Kidney (tissue), 14 donors: ENCODE measurements around the gene SLC51B. TPM values are rescaled to one million over a fixed set of nuclear protein-coding genes. Genes with fewer than 3 reads are reported as not detected.
"Not testable (repeated sequence)": the region's sequence is repeated elsewhere in the genome, so short reads cannot be mapped to it uniquely, and the experiment has no call there.

ENCODE experiments used
- DNase-seq, 5 donors: peaks; one replicate each; pipeline ENCODE4 v3.0.0-alpha.2; 2013 to 2020
- FAIRE-seq: peaks from 2 replicates; lab custom pipeline; 2012; peaks lifted over from hg19 to GRCh38; lab: Jason Lieb, UNC
- H3K27ac ChIP-seq, 2 donors: one replicate each; pipeline ENCODE4 v1.7.0; 2013; ENCODE audit warnings: low read depth in 2 of 2, low read length in 2 of 2, inconsistent platforms in 1 of 2
- H3K27me3 ChIP-seq: one replicate; pipeline ENCODE4 v1.7.1; 2013; ENCODE audit warnings: low read length, inconsistent platforms; ENCODE audit not compliant: control insufficient read depth, insufficient read depth
- H3K36me3 ChIP-seq, 3 donors: one replicate each; pipeline versions ENCODE4 v1.7.0 to v1.7.1; 2013; ENCODE audit warnings: low read length in 3 of 3, control low read depth in 1 of 3, inconsistent platforms in 1 of 3; ENCODE audit not compliant: insufficient read depth in 3 of 3, control insufficient read depth in 2 of 3
- H3K4me1 ChIP-seq, 3 donors: one replicate each; pipeline versions ENCODE4 v1.7.0 to v1.7.1; 2013; ENCODE audit warnings: low read length in 3 of 3, inconsistent platforms in 1 of 3, low read depth in 1 of 3; ENCODE audit not compliant: control insufficient read depth in 2 of 3, insufficient read depth in 2 of 3
- H3K4me3 ChIP-seq, 3 donors: one replicate each; pipeline versions ENCODE4 v1.7.0 to v1.8.1; 2013; ENCODE audit warnings: low read length in 3 of 3, control low read depth in 1 of 3, inconsistent platforms in 1 of 3
- H3K9ac ChIP-seq, 3 donors: one replicate each; pipeline versions ENCODE4 v1.7.0 to v1.7.1; 2013; ENCODE audit warnings: low read length in 3 of 3, control low read depth in 1 of 3, inconsistent platforms in 1 of 3
- H3K9me3 ChIP-seq, 3 donors: one replicate each; pipeline versions ENCODE4 v1.7.0 to v1.7.1; 2013; ENCODE audit warnings: low read length in 3 of 3, control low read depth in 1 of 3, inconsistent platforms in 1 of 3; ENCODE audit not compliant: control insufficient read depth in 2 of 3, insufficient read depth in 1 of 3
- CTCF ChIP-seq: IDR thresholded peaks from 3 replicates; pipeline ENCODE4 v1.5.1; 2012; ENCODE audit warnings: mild to moderate bottlenecking, moderate library complexity, borderline replicate concordance; ENCODE audit not compliant: insufficient read depth; ENCODE audit errors: extremely low read depth
- intact Hi-C: fragments of 100-400 bp; cut with DNase I; formaldehyde crosslinking; loops from one replicate; pipeline ENCODE4 v1.11.1; 2022
- polyA plus RNA-seq: library from polyadenylated mRNA; stranded (reverse); fragments of 350-450 nt; fragmentation: Illumina TruSeq; extraction: RNeasy Lipid Tissue Mini Kit (QIAGEN cat#74804); gene quantifications from one replicate; pipeline ENCODE4 v1.2.3, GENCODE V29; 2014; ENCODE audit warnings: low read depth, low replicate concordance; ENCODE audit not compliant: insufficient read depth
- total RNA-seq: library from RNA; stranded (reverse); fragmentation: NEBNext Ultra II Directional; extraction: Animal tissue kit (Norgen Biotek cat#: 25700); gene quantifications from one replicate; pipeline ENCODE4 v1.2.1, GENCODE V29; 2021
- donor health status: control.
- donor health status: control.
- donor health status: control.
- donor health status: control.
- donor health status: control.
- donor health status: DM: yes; HTN: yes; CAD: no.
- donor health status: Normal renal cell carcinoma (clear cell type).

The SLC51B gene
- total and polyA plus RNA-seq, 2 donors from 2014 or later = 2.9 to 40.9 TPM

- no peak for TF ChIP-seq CTCF
- no peaks in the 10 kb centered on the region for H3K27me3 ChIP-seq
- no peaks in the 10 kb centered on the region for H3K9me3 ChIP-seq
- no peaks in the 10 kb centered on the region for H3K36me3 ChIP-seq
- H3K4me1 ChIP-seq = peaks cover 5 to 20% (median 12%) of the 10 kb centered on the region in 3 donors
- intact Hi-C loops = no loop called here
- no peak overlapping the region for H3K4me3 ChIP-seq
- no peak overlapping the region for H3K27ac ChIP-seq
- H3K9ac ChIP-seq = no peak overlapping the region
- no peak for DNase-seq
- no peak for FAIRE-seq
These were observed 3.4 kb upstream of the SLC51B start for GRCh38 chr15:65041787-65042186.

- no peaks in the 10 kb centered on the region for H3K36me3 ChIP-seq
- DNase-seq = no peak
These were observed 2.3 kb upstream of the SLC51B start for GRCh38 chr15:65042776-65043327.

GRCh38 chr15:65044218-65044617 is 969 bp upstream of the SLC51B start:
- H3K27me3 ChIP-seq, H3K4me3 ChIP-seq, H3K9me3 ChIP-seq, H3K36me3 ChIP-seq, intact Hi-C loops, FAIRE-seq, H3K9ac ChIP-seq: not testable (repeated sequence)
- peaks cover 5 to 20% (median 12%) of the 10 kb centered on the region in 3 donors for H3K4me1 ChIP-seq
- peak in 3 of 5 donors; percentile 50 to 81 (median 70) for DNase-seq
- peak overlapping the region; percentile 26 to 84 for H3K27ac ChIP-seq

More at GRCh38 chr15:65042776-65043327, 2.3 kb upstream of the SLC51B start:
- TF ChIP-seq CTCF = no peak
- intact Hi-C loops = no loop called here
- Histone ChIP-seq H3K27me3 (no peaks in the 10 kb centered on the region), H3K9me3 (no peaks in the 10 kb centered on the region), H3K4me1 (peaks cover 5 to 20% (median 12%) of the 10 kb centered on the region in 3 donors), H3K4me3 (no peak overlapping the region), H3K9ac (no peak overlapping the region), H3K27ac (peak overlapping the region; percentile 30 to 67)
- FAIRE-seq = no peak

- intact Hi-C loops = no loop called here
- Histone ChIP-seq H3K9me3 (no peaks in the 10 kb centered on the region), H3K27me3 (no peaks in the 10 kb centered on the region), H3K27ac (no peak overlapping the region), H3K4me3 (no peak overlapping the region), H3K9ac (no peak overlapping the region), H3K36me3 (no peaks in the 10 kb centered on the region), H3K4me1 (peaks cover 5 to 20% (median 14%) of the 10 kb centered on the region in 3 donors)
- DNase-seq = peak in 1 of 5 donors; percentile 31
- FAIRE-seq = no peak
- TF ChIP-seq CTCF = no peak
These were observed 3.1 kb downstream of the SLC51B start for GRCh38 chr15:65048241-65048640.
